T-helper 2 cell (primary cell): Measurements from ENCODE around the gene ARPP21.

Source experiments
- DNase-seq, 5 experiments: peaks; one replicate each; pipeline versions ENCODE4 v3.0.0 to v3.0.0-alpha.2; 2012 to 2022

Gene ARPP21

DNA sequence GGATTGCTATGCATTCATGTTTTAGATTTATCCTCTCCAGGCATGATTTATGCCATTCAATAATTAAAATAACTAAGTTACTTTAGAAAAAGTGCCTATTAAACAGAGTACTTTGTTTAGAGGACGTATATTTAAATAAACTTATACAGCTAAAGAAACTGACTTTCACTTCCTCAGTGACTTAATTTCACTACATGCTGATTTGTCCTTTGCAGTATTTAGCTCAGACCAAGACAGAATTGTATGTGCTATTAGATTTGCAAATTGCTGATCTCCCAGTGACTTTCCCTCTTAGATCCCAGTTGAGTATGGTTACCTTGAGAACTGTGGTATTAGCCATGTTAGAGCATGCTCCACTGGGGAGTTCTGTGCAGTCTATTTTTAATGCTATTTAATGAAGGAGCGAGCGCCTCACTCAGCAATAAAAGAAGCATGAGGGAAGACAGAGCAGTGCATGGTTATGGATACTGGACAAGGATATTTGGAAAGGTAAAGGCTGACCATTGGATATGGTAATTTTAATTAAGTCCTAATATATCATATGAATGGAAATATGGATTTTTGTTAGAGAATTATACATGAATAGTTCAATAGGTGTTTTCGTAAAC is 2.7 kb downstream of the ARPP21 start:
- DNase-seq, result no peak

DNA sequence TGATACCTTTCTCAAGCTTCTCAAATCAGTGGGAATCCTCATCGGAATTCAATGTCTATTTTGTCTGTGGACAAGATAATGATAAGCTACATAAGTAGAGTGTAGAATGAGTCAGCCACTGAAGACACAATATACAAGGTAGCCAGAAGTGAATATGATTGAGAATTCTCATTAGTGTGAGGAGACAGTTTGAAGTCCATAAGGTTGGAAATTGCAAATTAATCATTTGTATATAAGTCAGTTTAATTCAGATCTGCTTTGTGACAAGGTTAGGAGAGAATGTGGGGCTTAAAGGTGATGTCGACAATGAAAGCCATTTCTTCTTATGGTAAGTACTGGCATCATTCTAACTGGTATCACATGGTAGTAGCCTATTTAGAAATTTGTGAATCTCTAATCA is 4.2 kb downstream of the ARPP21 start:
- DNase-seq, result no peak

DNA sequence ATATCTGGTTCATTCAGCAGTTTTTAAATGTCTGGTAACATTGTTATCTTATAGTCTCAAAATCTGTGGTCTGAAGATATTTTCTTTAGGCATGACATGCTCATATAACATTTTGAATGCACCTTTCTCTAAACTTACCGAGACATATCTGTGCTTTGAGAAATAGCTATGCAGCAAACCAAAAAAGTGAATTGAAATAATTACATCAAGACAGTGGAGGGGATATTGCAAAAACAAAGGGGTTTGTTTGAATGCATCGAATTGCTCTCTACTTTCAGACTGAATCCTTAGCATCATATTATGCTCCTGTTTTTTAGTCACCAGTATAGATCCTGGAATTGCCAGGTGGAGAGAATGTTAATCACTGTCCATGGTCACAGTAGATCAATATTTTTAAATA is 5.1 kb downstream of the ARPP21 start:
- no peak for DNase-seq

DNA sequence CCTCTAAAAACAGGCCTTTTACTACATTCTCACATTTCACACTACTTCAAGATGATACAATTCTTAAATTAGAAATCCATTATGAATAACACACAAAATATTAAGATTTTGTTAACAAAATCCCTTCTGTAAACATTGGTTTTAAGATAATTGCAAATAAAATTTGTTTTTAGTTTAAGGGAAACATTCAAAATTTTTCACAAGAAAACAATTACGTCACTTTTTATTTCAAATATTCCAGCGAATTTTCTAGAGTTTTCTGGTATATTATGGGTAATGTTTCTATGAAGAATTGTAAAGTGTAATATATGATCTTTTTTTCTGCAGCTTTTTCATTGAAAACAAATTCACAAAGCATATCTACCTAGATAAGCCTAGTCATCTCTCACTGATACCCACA is 5.9 kb downstream of the ARPP21 start:
- no peak for DNase-seq

DNA sequence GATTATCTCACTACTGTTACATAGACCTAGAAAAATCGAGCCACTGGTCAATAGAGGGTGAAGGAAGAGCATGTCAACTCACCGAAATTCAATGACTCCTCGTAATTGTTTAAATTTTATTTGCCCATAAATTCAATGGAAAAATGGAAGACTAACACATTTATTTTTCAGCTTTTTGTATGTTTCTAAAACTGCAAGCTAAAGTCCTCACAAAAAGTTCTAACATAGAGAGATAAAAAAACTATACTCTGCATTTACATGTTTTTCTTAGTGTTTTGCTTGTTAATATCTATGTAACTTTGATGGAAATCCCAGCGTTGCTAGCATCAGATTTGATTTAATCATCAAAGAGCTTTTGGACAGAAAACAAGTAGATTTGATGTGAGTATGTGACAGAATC is 6.8 kb downstream of the ARPP21 start:
- no peak for DNase-seq

DNA sequence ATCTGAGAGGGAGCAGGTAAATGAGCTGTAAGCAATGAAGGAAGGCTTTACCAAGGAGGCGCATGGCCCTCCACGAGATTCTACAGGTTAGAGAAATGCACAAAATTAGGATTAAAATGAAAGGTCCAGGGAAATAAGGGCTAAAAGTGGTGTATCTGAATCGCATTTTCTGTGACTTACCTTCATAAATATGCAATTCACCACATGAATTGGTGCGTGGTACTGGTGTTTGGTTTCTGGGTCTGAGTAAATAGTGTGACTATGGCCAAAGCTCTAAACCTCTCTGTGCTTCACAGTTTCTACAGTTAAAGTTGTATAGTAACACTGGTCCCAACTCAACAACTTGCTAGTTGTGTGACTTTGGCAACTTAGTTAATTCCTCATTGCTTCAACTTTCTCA is 8.1 kb downstream of the ARPP21 start:
- DNase-seq, result no peak

DNA sequence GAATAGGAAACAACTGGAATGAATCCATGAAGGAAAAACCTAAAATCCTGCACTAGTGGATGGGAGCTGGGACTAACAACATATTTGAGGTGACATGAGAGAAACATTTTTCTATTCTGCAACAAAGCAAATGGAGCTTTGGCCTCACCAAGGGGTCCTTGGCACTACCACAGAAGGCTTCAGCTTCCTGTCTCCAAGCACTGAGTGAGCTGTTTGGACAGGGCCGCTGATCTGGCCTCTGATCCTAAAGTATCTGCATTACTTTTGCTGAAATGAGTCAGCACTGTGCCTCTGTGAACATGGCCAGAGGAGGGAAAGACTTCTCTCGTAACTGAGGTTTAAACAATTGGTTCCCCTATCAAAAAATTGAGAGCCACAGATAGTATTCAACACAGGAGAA is 9.0 kb downstream of the ARPP21 start:
- no peak for DNase-seq

DNA sequence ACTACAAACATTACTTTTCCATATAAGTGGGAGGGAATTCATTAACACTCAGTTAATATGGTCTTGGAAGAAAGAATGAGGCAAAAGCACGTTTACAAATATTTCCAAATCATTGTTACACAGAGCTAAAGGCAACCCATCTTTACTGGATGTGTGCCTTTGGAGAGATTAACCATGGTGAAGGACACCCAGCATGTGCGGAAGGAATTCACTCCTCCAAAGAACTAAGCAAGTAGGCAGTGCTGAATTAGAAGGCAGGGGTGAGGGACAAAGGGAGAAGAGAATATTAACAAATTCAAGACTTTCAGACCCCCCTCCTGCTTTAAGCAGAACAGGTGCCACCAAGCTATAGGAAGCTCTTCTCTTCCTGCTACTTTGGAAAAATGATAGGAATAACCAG is 10.1 kb downstream of the ARPP21 start:
- DNase-seq, result no peak

DNA sequence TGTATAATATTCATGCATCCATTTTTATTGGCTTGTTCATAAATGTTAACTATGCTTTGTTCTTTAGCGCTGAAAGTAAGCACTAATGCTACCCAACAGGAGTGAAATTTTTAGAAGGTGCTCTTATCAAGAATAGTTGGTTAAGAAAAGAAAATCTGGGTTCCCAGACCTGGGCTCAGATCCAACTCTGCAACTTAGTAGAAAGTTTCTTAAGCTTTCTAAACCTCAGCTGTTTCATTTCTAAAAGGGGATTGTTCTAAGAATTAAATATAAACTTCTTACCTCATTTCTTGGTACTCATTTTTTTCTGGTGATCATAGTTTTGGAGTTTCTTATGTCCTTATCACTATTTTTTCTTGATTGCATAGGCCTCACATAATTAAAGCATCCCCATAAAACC is 12.1 kb downstream of the ARPP21 start:
- no peak for DNase-seq

DNA sequence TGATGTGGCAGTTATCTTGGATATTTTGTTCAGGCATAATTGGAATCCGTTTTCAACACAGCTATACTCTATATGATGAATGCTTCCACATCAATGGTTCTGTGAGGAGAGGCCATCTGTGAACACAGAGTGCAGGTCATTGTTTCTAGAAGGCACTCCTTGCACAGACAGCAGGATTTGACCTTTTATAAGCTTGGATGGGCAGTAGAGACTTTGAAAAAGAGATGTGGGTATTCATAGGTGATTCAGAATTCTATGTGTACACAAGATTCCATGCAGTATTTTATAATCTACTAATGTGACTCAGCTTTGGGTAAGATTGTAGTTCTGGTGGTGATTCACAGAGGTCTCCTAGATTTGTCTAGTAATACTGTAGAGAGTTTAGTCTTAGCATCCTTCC is 12.5 kb downstream of the ARPP21 start:
- DNase-seq, result no peak

DNA sequence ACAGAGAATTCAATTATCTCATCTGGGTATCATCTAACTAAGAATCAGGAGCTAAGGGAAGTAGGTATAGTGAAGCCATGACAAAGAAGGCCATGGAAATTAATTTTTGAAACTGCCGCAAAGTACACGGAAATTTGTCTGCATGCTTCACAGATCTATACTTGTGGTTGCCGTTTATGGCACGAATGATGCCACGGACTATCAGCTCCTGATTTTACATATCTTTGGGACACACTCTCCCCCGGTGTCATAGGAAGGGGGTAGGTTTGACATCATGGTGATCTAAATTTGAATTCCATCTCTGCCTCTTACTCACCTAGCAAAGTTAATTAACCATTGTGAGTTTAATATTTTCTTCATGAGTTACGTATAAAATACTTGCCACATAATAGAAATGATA is 14.0 kb downstream of the ARPP21 start:
- DNase-seq, result no peak

DNA sequence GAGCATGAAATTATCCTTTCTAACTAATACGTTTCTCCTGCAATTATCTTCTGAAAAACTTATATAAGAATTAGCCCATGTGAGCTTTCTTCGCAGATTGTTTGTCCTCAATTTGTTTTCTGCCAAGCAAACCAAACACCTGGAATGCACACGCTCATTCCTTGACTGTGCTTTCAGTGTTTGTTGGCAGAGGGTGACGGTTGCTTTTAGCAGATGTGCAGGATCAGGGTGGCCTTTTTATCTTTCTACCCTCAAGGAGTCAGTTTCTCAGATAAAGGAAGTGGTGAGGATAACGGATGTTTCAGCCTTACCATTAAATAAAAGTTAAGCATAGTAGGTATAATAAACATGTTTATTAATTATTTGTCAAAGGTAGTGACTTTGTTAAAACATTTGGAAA is 15.2 kb downstream of the ARPP21 start:
- DNase-seq, result no peak

DNA sequence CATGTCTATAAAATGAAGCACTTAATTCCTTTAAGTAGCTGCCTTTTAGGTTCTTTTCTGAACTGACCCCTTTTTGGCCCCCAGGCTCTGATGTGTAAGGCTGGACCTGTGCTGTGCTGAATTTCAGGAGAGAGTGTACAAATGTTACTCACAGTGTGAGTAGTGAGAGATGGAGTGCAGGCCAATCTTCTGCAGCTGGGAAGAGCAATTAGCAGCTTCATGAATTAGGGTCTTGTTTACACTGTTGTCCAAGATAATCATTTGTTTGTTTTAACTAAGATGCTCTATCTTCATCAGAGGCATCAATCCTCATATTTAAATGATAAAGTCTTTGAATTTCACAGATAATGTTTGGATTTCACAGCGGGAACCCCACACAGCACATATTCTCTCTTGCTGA is 19.4 kb downstream of the ARPP21 start:
- no peak for DNase-seq

DNA sequence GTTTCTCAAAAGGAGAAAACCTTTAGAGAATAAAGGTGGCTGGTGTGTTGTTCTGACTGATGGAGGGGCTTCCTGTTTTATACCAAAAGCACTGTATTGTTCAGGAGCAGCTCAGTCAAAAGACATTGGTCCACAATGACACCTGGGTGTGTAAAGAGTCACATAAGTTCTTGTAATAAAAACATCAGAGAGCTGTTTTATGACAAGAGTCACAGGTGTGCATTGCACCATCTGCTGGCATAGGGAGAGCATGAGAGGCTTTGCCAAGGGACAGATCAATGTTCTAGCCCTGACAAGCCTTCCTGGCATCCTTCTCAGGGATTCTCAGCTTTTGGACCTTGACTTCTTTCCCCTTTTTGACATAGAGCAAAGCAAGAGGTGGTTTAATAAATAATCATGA is 20.4 kb downstream of the ARPP21 start:
- DNase-seq, result no peak

DNA sequence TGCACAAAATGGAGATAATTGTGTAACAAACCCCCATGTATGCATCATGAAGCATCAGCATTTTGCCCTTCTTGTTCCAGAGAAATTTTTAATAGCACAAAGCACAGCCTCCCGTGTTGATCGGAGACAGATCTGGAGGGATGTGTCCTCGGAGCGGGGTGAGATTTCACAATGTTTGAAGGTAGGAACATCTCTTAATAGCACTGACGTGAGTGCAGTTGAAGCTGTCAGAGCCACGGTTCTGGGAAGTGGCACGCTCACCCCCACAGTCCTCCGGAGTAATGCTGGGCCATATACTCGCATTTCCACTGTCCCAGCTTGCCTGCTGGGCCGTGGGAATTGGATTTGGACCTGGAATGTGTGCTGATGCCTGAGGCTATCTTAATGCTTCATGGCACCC is 24.1 kb downstream of the ARPP21 start:
- DNase-seq, result no peak

DNA sequence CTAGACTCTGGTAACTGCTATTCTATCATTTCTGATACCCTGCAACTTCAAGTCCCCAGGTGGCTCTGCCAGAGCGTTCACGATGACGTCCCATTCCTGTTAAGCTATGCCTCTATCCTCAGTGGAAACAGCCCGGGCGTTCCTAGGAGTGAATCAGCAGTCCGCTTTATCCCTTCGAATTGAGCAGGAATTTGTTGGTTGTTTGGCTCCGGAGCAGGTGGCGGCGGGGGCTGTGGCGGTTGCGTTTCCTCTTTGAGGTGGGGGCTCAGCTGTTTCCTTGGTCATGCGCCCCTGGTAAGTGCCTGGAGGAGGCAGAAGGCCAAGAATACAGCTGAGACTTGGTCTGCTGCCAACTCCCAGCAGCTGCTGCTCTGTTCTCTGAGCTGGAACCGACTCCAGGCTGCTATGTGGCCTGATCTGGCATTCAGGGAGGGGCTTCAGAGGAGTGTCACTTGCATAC is 25.2 kb downstream of the ARPP21 start:
- DNase-seq, result no peak

DNA sequence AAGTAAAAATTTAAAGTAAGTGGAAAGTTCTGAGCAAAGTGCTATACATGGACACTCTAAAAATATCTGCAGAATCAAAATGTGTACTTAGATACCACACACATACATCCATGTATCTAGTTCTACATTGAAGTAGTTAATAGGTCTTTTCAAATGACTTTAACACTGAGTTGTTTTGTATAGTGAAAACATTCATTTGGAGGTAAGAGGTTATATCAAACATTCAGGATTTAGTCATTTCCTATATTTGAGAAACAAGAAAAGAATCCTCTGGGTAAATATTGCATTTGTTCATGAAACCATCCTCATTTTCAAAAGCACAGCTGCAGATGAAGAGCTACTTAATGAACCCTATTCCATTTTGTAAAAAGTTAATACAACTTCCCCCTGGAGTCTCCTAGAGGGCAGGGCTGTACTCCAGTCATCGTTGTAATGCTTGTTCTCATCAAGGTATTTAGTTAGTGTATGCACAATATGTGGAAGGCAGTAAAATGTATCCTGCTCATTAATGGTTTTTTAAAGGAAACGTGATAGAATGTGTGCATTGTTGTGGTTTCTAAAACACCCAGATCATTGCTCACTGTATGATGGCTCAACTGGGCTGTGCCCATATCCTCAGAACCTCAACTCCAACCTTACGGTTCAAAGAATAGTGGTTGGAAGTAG is 26.2 kb downstream of the ARPP21 start:
- no peak for DNase-seq

DNA sequence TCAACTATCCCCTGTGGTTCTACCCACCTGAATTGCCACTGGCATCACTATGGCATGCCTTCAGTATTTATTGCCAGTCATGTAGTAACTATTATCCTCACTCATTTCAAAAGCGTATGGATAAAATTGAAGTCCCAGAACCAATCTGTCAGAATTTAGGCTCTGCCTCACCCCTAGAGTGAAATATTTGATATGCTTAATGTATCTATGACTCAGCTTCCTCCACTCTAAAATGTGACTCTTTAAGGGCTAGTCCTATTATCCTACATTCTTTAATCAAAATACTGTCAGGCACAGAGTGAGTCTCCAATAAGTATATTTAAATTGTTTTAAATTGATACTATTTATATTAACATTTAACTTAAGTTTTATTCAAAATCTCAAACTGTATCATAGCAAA is 27.6 kb downstream of the ARPP21 start:
- DNase-seq, result no peak

DNA sequence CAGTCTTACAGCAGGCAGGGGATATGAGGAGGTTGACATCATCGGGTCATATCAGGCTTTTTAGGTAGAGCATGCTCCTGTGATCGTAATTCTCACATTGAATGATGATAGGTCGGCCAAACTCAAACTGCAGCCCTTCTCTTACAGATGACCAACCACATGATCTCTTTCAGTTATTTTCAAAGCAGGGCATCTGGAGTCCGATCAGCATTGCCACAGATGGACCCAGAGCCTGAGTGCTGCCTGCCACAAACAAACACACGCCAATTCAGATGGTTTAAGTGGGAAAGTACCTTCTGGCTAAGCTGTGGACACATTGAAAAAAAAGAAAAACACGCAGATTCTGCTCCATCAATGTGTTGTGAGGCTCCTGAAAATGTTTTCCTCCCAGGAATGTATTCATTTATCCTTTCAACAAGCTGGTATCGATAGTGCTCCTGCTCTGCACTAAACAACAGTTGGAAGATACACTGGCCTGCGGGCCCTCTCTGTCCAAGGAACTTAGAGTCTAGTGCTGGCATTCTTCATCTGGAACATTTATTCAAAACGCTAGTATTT is 31.2 kb downstream of the ARPP21 start:
- no peak for DNase-seq

DNA sequence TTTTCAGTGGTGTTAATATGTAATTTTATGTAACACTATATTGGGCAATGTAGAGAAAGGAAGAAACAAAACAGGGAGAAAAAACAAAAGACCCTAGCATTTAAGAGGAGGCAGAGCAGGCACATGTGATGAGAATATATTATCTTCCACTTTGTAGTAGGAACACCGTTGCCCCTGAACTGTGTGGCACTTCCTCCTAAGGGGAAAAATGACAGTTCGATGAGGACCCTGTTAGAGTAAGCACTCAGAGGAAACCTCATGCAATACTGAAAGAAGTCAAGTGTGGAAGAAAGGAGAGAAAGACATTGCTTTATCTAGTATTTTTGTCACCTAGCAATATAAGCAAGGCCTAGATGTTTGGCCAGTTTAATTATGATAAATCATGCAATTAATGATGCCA is 32.2 kb downstream of the ARPP21 start:
- DNase-seq, result no peak

DNA sequence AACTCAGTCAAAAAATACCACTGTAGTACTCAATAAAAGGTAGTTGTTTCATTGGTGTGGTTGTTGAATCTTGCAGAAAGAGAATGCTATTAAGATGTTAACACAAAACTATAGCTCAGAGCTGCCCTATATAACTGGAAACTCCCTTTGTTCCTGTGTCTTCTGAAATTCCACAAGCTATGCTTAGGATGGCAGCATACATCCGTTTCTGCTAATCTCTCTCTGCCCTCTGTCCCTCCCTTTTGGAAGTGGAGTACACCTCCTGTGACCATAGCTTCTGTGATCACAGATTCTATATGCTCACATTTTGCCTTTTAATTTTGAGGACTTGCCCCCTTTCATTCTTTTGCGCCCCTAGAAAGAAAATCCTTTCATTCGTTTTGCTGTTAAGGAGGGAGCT is 33.7 kb downstream of the ARPP21 start:
- no peak for DNase-seq

DNA sequence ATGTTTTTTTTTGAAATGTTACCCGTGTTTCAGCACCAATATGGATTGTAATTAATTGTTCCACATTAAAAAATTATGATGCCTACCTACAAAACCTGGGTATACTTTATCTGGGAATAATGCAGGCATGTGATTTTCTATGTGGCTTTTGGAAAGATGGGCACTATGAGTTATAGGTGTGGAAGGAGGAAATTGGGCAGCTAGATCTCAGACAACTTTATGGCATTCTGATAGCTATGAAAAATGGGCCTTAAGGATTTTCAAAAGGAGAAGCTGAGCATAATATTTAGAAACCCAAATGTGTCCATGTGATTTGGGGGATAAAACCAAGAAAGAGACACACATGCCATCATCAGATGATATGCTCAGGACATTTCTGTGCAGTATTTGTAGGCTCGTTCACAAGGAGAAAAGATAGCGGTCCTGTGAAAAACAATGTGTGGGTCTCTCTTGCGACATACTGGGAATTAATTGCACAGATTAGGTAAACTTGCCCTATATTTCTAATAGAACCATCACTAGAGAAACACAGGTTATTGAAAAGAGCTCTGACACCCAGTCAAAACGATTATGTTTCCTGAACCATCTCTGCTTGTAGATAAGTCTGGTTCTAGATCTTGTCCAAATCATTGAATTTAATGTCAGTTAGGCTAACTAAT is 35.3 kb downstream of the ARPP21 start:
- DNase-seq, result no peak

DNA sequence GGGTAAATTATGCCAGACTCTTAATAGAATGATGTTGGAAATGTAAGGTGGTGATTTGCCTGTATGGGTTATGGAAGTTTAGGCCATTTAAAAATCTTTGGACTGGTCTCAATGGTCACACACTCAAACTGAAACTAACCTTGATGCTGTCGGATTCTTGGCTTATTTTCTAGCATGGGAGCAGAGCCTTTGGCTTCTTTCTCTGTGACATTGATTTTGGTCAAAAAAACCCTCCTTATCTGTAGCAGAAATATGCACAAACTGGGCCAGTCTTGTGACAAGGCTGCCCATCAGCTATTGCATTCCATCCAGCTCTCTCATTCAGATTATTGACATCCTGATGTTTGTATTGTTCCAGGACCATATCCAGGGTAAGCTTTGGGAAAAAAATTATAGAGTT is 35.9 kb downstream of the ARPP21 start:
- DNase-seq, result no peak

DNA sequence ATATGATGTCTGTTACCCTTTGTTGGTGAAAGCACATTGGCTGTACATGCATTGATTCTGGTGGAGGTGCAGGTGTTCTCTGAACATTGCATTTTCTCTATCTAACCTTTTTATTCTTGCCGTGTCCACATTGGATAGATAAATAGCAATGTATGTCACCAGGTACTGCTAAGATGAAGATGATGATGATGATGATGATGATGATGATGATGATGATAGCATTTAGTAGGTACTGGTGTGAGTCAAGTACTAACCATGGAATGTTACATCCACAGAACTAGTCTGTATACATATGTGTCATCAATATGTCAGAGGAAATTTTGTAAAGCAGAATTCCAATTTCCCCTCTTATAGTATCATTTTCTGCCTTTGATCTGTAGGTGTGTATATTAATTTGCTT is 36.3 kb downstream of the ARPP21 start:
- DNase-seq, result no peak
